Testis (tissue), 3 donors: ENCODE data around the gene EVI2B. TPM values are rescaled to one million over a fixed set of nuclear protein-coding genes. Genes with fewer than 3 reads are reported as not detected.
A peak's percentile ranks its signal among the peaks of the same experiment; 100 is the strongest.
"Not testable (repeated sequence)": the region's sequence is repeated elsewhere in the genome, so short reads cannot be mapped to it uniquely, and the experiment has no call there.

Source experiments
- DNase-seq: peaks from one replicate; pipeline ENCODE4 v3.0.0-alpha.2; 2019
- H3K27ac ChIP-seq, 2 donors: fragments of 200-600 bp; sonication (generic); one replicate each; pipeline ENCODE4 v1.5.1; 2019
- H3K27me3 ChIP-seq: fragments of 200-600 bp; sonication (generic); one replicate; pipeline ENCODE4 v1.5.1; 2019
- H3K36me3 ChIP-seq: fragments of 200-600 bp; sonication (generic); one replicate; pipeline ENCODE4 v1.5.1; 2017; ENCODE audit warnings: low read depth; ENCODE audit errors: missing control alignments
- H3K4me1 ChIP-seq: fragments of 200-600 bp; sonication (generic); one replicate; pipeline ENCODE4 v1.5.1; 2019
- H3K4me3 ChIP-seq, 2 donors: fragments of 200-600 bp; sonication (generic); one replicate each; pipeline ENCODE4 v1.5.1; 2017 to 2019
- H3K9me3 ChIP-seq: fragments of 200-600 bp; sonication (generic); one replicate; pipeline ENCODE4 v1.5.1; 2017
- POLR2A ChIP-seq: fragments of 450-650 bp; IDR thresholded peaks from one replicate; pipeline ENCODE4 v1.6.1; 2017; ENCODE audit warnings: antibody characterized with exemption, mild to moderate bottlenecking, moderate library complexity
- WGBS, 2 donors: methylation state at CpG; one replicate each; pipeline ENCODE4 v1.1.5; 2018; 5-methylcytosine and 5-hydroxymethylcytosine counted together
- intact Hi-C: fragments of 100-400 bp; cut with DNase I; formaldehyde crosslinking; loops from one replicate; pipeline ENCODE4 v1.15.1; 2023; ENCODE audit warnings: low total_unique reads
- polyA plus RNA-seq: library from polyadenylated mRNA; stranded (reverse); fragments of 350-450 nt; fragmentation: Illumina TruSeq; extraction: RNeasy Lipid Tissue Mini Kit (QIAGEN cat#74804); gene quantifications from one replicate; pipeline ENCODE4 v1.2.3, GENCODE V29; 2014; ENCODE audit warnings: low read depth, low replicate concordance; ENCODE audit not compliant: insufficient read depth
- total RNA-seq, 2 donors: library from RNA; depleted of rRNA; stranded (reverse); fragments of >200 nt; gene quantifications; one replicate each; pipeline ENCODE4 v1.2.3, GENCODE V29; 2016
- TF ChIP-seq, protein P1 (sequence below), 3 experiments: fragments of 450-650 bp in 2 of 3; fragments of 200-600 bp in 1 of 3; sonication (generic) in 1 of 3; IDR thresholded peaks; one replicate each; pipeline ENCODE4 v1.5.1; 2016 to 2019; ENCODE audit warnings: antibody characterized with exemption in 3 of 3, mild to moderate bottlenecking in 2 of 3, moderate library complexity in 1 of 3

Gene EVI2B
- total and polyA plus RNA-seq, 3 donors from 2014 or later, result 1.4 to 6.0 (median 3.4) TPM

DNA sequence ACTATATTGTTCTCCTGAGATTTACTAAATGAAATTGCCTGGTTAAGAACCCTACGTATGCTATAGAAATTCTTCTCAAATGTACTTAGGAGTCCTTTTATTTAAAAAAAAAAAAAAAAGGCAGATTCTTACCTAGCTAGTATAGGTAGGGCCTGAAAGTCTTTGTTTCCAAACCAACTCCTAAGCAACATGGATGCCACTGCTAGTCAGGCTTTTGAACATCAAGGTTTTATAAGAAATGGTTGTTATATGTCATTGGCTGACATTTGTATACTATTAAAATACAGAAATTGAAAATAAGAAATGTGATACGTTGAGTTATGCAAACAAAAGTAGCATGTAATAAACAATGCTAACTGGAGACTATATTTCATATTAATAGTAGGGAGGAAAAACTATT, 6.4 kb upstream of the EVI2B start:
- intact Hi-C loops, result no loop called here
- no peaks in the 10 kb centered on the region for H3K9me3 ChIP-seq
- WGBS, 2 donors, result 90 to 92% methylated on average over 2 of the region's 2 CpGs
- no peaks in the 10 kb centered on the region for H3K27me3 ChIP-seq
- H3K4me1 ChIP-seq, result no peaks in the 10 kb centered on the region
- no peak for DNase-seq
- H3K4me3 ChIP-seq, result no peak overlapping the region
- H3K27ac ChIP-seq, result no peak overlapping the region
- no peaks in the 10 kb centered on the region for H3K36me3 ChIP-seq
- TF ChIP-seq POLR2A, result no peak
- TF ChIP-seq, protein P1, sequence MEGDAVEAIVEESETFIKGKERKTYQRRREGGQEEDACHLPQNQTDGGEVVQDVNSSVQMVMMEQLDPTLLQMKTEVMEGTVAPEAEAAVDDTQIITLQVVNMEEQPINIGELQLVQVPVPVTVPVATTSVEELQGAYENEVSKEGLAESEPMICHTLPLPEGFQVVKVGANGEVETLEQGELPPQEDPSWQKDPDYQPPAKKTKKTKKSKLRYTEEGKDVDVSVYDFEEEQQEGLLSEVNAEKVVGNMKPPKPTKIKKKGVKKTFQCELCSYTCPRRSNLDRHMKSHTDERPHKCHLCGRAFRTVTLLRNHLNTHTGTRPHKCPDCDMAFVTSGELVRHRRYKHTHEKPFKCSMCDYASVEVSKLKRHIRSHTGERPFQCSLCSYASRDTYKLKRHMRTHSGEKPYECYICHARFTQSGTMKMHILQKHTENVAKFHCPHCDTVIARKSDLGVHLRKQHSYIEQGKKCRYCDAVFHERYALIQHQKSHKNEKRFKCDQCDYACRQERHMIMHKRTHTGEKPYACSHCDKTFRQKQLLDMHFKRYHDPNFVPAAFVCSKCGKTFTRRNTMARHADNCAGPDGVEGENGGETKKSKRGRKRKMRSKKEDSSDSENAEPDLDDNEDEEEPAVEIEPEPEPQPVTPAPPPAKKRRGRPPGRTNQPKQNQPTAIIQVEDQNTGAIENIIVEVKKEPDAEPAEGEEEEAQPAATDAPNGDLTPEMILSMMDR (IDR thresholded peaks at IDR 0.05), result no peak

DNA sequence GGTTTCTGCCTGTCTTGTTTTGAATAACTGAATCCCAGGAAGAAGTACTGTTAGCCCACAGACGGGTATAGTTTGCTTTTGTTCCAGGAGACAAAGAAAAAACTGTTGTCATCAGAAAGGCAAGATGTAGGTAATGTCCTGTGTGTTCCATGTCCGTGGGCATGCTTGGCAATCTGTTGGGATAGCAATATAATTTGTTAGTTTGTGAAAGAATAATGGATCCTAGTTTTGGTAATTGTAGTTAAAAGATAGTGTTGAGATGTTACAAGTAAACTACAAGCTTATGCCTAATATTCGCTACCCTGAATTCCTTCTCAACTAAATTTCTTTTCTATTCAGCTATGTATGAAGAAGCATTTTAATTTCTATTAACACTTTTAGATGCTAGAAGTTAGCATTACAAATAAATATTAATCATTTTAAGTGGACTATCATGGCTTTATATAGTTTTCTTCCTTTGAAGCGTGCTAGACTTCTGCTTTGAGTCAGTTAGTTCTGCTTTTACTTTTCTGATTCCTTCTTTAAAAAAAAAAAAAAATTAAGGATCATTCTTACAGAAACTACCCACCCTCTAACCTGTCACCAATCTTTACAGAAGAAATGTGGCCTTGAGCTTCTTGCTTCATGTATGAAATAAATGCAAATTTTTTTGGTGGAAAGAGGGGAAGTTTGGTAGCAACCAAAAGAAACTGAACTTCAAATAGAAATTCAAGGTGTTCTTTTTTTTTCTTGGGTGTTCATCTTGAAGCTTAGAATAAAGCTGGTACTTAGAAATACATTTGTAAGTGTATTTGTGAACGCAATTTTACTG, 5.2 kb upstream of the EVI2B start:
- H3K4me3 ChIP-seq, result no peak overlapping the region
- H3K9me3 ChIP-seq, result no peaks in the 10 kb centered on the region
- H3K27ac ChIP-seq, result no peak overlapping the region
- no peaks in the 10 kb centered on the region for H3K36me3 ChIP-seq
- no peaks in the 10 kb centered on the region for H3K4me1 ChIP-seq
- H3K27me3 ChIP-seq, result no peaks in the 10 kb centered on the region
- TF ChIP-seq, protein P1 (IDR thresholded peaks at IDR 0.05), result no peak
- TF ChIP-seq POLR2A, result no peak
- DNase-seq, result no peak
- intact Hi-C loops, result no loop called here
- 65 to 81% methylated on average over 5 of the region's 5 CpGs for WGBS, 2 donors

DNA sequence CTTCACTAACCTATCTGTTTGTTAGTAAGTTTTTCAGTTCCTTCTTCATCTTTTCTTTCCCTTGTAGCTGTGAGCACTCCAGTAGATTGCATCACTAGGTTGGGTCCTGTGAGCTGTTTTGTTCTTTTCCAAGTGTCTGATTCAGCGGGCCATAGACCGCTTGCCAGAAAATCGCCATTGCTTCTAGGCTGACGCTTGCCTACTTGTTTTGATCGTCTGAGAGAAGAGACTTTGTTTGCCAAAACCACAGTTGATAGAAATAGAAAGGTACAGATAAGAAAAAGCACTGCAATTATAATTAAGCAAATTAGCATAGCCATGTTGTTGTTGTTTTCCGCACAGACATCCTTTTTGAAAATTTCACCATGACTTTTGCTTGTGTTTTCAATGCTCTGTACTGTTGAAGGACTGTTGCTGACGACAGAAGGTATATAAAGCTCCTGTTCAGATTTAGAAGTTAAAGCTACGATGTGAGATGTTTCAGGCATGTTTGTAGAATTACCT, 4.5 kb upstream of the EVI2B start:
- TF ChIP-seq POLR2A, result no peak
- TF ChIP-seq, protein P1 (IDR thresholded peaks at IDR 0.05), result no peak
- H3K36me3 ChIP-seq, result no peaks in the 10 kb centered on the region
- DNase-seq, result peak; percentile 35
- 76 to 86% methylated on average over 8 of the region's 8 CpGs for WGBS, 2 donors
- intact Hi-C loops, result no loop called here
- no peak overlapping the region for H3K27ac ChIP-seq
- no peaks in the 10 kb centered on the region for H3K27me3 ChIP-seq
- no peaks in the 10 kb centered on the region for H3K9me3 ChIP-seq
- H3K4me3 ChIP-seq, result no peak overlapping the region
- no peaks in the 10 kb centered on the region for H3K4me1 ChIP-seq

DNA sequence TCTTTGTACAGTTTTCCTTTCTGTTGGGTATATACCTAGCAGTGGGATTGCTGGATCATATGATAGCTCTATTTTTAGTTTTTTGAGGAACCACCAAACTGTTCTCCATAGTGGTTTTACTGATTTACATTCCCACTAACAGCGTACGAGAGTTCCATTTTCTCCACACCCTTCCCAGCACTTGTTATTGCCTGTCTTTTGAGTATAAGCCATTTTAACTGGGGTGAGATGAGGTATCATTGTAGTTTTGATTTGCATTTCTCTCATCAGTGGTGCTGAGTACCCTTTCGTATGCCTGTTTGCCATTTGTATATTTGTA, 887 bp upstream of the EVI2B start:
- 92 to 97% methylated on average over 3 of the region's 3 CpGs for WGBS, 2 donors
- intact Hi-C loops, result no loop called here
- no peak overlapping the region for H3K27ac ChIP-seq

DNA sequence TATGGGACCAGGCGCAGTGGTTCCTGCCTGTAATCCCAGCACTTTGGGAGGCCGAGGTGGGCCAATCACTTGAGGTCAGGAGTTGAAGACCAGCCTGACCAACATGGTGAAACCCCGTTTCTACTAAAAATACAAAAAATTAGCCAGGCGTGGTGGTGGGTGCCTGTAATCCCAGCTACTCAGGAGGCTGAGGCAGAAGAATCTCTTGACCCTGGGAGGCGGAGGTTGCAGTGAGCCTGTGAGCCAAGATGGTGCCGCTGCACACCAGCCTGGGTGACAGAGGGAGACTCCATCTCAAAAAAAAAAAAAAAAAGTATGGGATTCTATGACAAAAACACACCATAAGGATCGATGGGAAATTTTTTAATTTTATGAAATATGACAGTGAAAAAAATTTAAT, 1.6 kb downstream of the EVI2B start:
- intact Hi-C loops, H3K9me3 ChIP-seq, H3K4me3 ChIP-seq, DNase-seq, H3K27ac ChIP-seq, H3K4me1 ChIP-seq, H3K27me3 ChIP-seq, H3K36me3 ChIP-seq: not testable (repeated sequence)
- 83 to 86% methylated on average over 7 of the region's 7 CpGs for WGBS, 2 donors

More for the DNA sequence above, 887 bp upstream of the EVI2B start:
- Histone ChIP-seq H3K4me3 (no peak overlapping the region), H3K36me3 (no peaks in the 10 kb centered on the region), H3K4me1 (no peaks in the 10 kb centered on the region), H3K27me3 (no peaks in the 10 kb centered on the region), H3K9me3 (no peaks in the 10 kb centered on the region)
- DNase-seq, result no peak
- no peak for TF ChIP-seq POLR2A
- TF ChIP-seq, protein P1 (IDR thresholded peaks at IDR 0.05), result no peak
